Upper lobe of left lung (tissue), 4 donors: ENCODE results near the gene SPAG16.

ENCODE experiments used
- CTCF ChIP-seq, 6 experiments: fragments of 450-650 bp in 4 of 6; fragments of 200-600 bp in 2 of 6; sonication (generic) in 2 of 6; IDR thresholded peaks; one replicate each; pipeline ENCODE4 v1.5.1; 2016 to 2019; ENCODE audit warnings: antibody characterized with exemption in 6 of 6
- POLR2A ChIP-seq, 4 donors: fragments of 450-650 bp; IDR thresholded peaks; one replicate each; pipeline ENCODE4 v1.5.1; 2016 to 2017; ENCODE audit warnings: antibody characterized with exemption in 4 of 4, mild to moderate bottlenecking in 2 of 4

- TF ChIP-seq CTCF (IDR thresholded peaks at IDR 0.05) (no peak), POLR2A (IDR thresholded peaks at IDR 0.05) (no peak)
Observed at GRCh38 chr2:213253162-213253561, 31.1 kb upstream of the SPAG16 start.
